ENCODE data around the gene SLC17A1. TPM values are rescaled to one million over a fixed set of nuclear protein-coding genes. Genes with fewer than 3 reads are reported as not detected.

The SLC17A1 gene
- total and polyA plus RNA-seq, 4 donors = not detected

GRCh38 chr6:25743868-25744267 lies 88.0 kb downstream of the SLC17A1 start:
- Histone ChIP-seq H3K9ac (ENCODE audit: insufficient read depth in 1 of 2, low read length in 2 of 2) (no peak overlapping the region), H3K27me3 (ENCODE audit: control insufficient read depth in 3 of 3, insufficient read depth in 3 of 3, low read length in 2 of 3) (no peaks in the 10 kb centered on the region), H3K4me1 (ENCODE audit: control insufficient read depth in 5 of 5, insufficient read depth in 5 of 5, low read length in 5 of 5) (no peaks in the 10 kb centered on the region), H3K4me3 (no peak overlapping the region), H3K36me3 (ENCODE audit: control insufficient read depth in 4 of 4, insufficient read depth in 4 of 4, low read length in 4 of 4) (no peaks in the 10 kb centered on the region), H3K27ac (ENCODE audit: low read depth in 1 of 2, low read length in 1 of 2) (no peak overlapping the region), H3K9me3 (ENCODE audit: control insufficient read depth in 4 of 4, insufficient read depth in 3 of 4, low read length in 3 of 4) (no peaks in the 10 kb centered on the region)
- no peak for ATAC-seq (ENCODE audit: insufficient read depth, low FRiP score)
- DNase-seq = no peak
- no peak for TF ChIP-seq CTCF (IDR thresholded peaks at IDR 0.05; ENCODE audit: control extremely low read depth, extremely low read depth)

- Histone ChIP-seq H3K36me3 (ENCODE audit: control insufficient read depth in 4 of 4, insufficient read depth in 4 of 4, low read length in 4 of 4) (no peaks in the 10 kb centered on the region), H3K4me3 (no peak overlapping the region), H3K9ac (ENCODE audit: insufficient read depth in 1 of 2, low read length in 2 of 2) (no peak overlapping the region), H3K9me3 (ENCODE audit: control insufficient read depth in 4 of 4, insufficient read depth in 3 of 4, low read length in 3 of 4) (peaks cover 0 to 6% (median 1%) of the 10 kb centered on the region in 4 donors), H3K27me3 (ENCODE audit: control insufficient read depth in 3 of 3, insufficient read depth in 3 of 3, low read length in 2 of 3) (no peaks in the 10 kb centered on the region), H3K27ac (ENCODE audit: low read depth in 1 of 2, low read length in 1 of 2) (no peak overlapping the region), H3K4me1 (ENCODE audit: control insufficient read depth in 5 of 5, insufficient read depth in 5 of 5, low read length in 5 of 5) (peaks cover 0 to 5% (median 0%) of the 10 kb centered on the region in 5 donors)
- DNase-seq (peak in 2 of 3 donors; percentile 83 to 89), ATAC-seq (ENCODE audit: insufficient read depth, low FRiP score) (no peak)
- TF ChIP-seq CTCF (IDR thresholded peaks at IDR 0.05; ENCODE audit: control extremely low read depth, extremely low read depth) = no peak
Observed at GRCh38 chr6:25735261-25735660, 96.6 kb downstream of the SLC17A1 start.

Other genes starting within 250 kb of the SLC17A1 start
- gene SCGN, start 179.8 kb downstream of the SLC17A1 start, total RNA-seq = 1 to 10 TPM in 1 of 2 donors, under 1 TPM in 1; 0.15 to 2.7 TPM
- gene SCGN, start 179.8 kb downstream of the SLC17A1 start, polyA plus RNA-seq = under 1 TPM; 0.07 to 0.10 TPM
- not detected for gene SLC17A4, start 77.3 kb downstream of the SLC17A1 start, total RNA-seq
- not detected for gene SLC17A4, start 77.3 kb downstream of the SLC17A1 start, polyA plus RNA-seq
- gene SLC17A3, start 42.2 kb upstream of the SLC17A1 start, total RNA-seq = not detected
- gene SLC17A3, start 42.2 kb upstream of the SLC17A1 start, polyA plus RNA-seq = not detected
- not detected for gene SLC17A2, start 98.6 kb upstream of the SLC17A1 start, total RNA-seq
- not detected for gene SLC17A2, start 98.6 kb upstream of the SLC17A1 start, polyA plus RNA-seq
- 10 to 100 TPM; 12.7 to 18.0 TPM for gene TRIM38, start 130.8 kb upstream of the SLC17A1 start, total RNA-seq
- gene TRIM38, start 130.8 kb upstream of the SLC17A1 start, polyA plus RNA-seq = 1 to 10 TPM; 7.2 to 7.5 TPM

Data from lung (tissue), 12 donors.